Uterus (tissue), 4 donors: Measurements from ENCODE around the gene PCBP2. TPM values are rescaled to one million over a fixed set of nuclear protein-coding genes. Genes with fewer than 3 reads are reported as not detected.

Experiments used
- DNase-seq, 2 donors: peaks; one replicate each; pipeline ENCODE4 v3.0.0-alpha.2; 2019 to 2020
- H3K27ac ChIP-seq, 2 donors: fragments of 200-600 bp; sonication (generic); 1 replicate in 1 of 2; 2 replicates in 1 of 2; pipeline ENCODE4 v1.5.1; 2016 to 2018
- H3K27me3 ChIP-seq, 2 donors: fragments of 200-600 bp; sonication (generic); one replicate each; pipeline ENCODE4 v1.5.1; 2018 to 2019; ENCODE audit warnings: control low read depth in 1 of 2
- H3K36me3 ChIP-seq, 2 donors: fragments of 200-600 bp; sonication (generic); one replicate each; pipeline ENCODE4 v1.5.1; 2019; ENCODE audit warnings: control low read depth in 1 of 2
- H3K4me1 ChIP-seq, 2 donors: fragments of 200-600 bp; sonication (generic); one replicate each; pipeline ENCODE4 v1.5.1; 2018 to 2019; ENCODE audit warnings: control low read depth in 1 of 2
- H3K4me3 ChIP-seq, 2 donors: fragments of 200-600 bp; sonication (generic); 1 replicate in 1 of 2; 2 replicates in 1 of 2; pipeline ENCODE4 v1.5.1; 2018 to 2019; ENCODE audit warnings: mild to moderate bottlenecking in 1 of 2
- H3K9me3 ChIP-seq, 2 donors: fragments of 200-600 bp; sonication (generic); one replicate each; pipeline ENCODE4 v1.5.1; 2019; ENCODE audit warnings: control low read depth in 1 of 2
- POLR2A ChIP-seq, 2 donors: fragments of 450-650 bp; IDR thresholded peaks; one replicate each; pipeline ENCODE4 v1.6.1; 2016; ENCODE audit warnings: antibody characterized with exemption in 2 of 2, mild to moderate bottlenecking in 1 of 2, moderate library complexity in 1 of 2
- intact Hi-C: fragments of 100-400 bp; cut with DNase I; formaldehyde crosslinking; loops from one replicate; pipeline ENCODE4 v1.15.1; 2023; ENCODE audit warnings: low total_unique reads
- total RNA-seq, 4 donors: library from RNA; depleted of rRNA in 3 of 4; stranded (reverse); fragments of >200 nt in 3 of 4; gene quantifications; one replicate each; pipeline versions ENCODE4 v1.1.0 to v1.2.4, GENCODE V29; 2014 to 2023
- TF ChIP-seq, protein P1 (sequence below), 4 experiments: fragments of 200-600 bp in 2 of 4; fragments of 450-650 bp in 2 of 4; sonication (generic) in 2 of 4; IDR thresholded peaks; one replicate each; pipeline ENCODE4 v1.5.1; 2016 to 2019; ENCODE audit warnings: antibody characterized with exemption in 4 of 4, mild to moderate bottlenecking in 2 of 4, moderate library complexity in 1 of 4
- donor health status: DM: yes; HTN: yes; CAD: no.

Gene PCBP2
- total RNA-seq, 4 donors from 2014 or later = 364 to 929 (median 383) TPM

DNA sequence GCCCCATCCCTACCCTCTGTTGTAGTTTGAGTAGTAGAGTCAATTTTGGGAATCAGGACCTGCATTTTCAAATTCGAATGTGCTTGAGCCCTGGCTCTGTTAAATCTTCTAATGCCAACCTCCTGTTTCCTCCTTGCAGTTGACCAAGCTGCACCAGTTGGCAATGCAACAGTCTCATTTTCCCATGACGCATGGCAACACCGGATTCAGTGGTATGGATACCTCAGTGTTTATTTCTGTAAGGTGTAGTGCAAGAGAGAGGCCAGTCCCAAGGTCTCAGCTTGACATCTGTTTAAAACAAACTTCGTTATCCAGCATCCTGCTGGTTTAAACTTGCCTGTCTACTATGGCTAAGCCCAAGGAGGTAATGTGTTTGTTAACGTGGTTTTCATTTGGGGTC is 15.2 kb downstream of the PCBP2 start:
- TF ChIP-seq, protein P1, sequence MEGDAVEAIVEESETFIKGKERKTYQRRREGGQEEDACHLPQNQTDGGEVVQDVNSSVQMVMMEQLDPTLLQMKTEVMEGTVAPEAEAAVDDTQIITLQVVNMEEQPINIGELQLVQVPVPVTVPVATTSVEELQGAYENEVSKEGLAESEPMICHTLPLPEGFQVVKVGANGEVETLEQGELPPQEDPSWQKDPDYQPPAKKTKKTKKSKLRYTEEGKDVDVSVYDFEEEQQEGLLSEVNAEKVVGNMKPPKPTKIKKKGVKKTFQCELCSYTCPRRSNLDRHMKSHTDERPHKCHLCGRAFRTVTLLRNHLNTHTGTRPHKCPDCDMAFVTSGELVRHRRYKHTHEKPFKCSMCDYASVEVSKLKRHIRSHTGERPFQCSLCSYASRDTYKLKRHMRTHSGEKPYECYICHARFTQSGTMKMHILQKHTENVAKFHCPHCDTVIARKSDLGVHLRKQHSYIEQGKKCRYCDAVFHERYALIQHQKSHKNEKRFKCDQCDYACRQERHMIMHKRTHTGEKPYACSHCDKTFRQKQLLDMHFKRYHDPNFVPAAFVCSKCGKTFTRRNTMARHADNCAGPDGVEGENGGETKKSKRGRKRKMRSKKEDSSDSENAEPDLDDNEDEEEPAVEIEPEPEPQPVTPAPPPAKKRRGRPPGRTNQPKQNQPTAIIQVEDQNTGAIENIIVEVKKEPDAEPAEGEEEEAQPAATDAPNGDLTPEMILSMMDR (IDR thresholded peaks at IDR 0.05) = no peak
- TF ChIP-seq POLR2A (IDR thresholded peaks at IDR 0.05) = no peak
- no peaks in the 10 kb centered on the region for H3K9me3 ChIP-seq
- H3K27me3 ChIP-seq = no peaks in the 10 kb centered on the region
- no peak for DNase-seq
- H3K36me3 ChIP-seq = no peaks in the 10 kb centered on the region
- no peaks in the 10 kb centered on the region for H3K4me1 ChIP-seq
- intact Hi-C loops = no loop called here
- H3K27ac ChIP-seq = no peak overlapping the region
- no peak overlapping the region for H3K4me3 ChIP-seq

DNA sequence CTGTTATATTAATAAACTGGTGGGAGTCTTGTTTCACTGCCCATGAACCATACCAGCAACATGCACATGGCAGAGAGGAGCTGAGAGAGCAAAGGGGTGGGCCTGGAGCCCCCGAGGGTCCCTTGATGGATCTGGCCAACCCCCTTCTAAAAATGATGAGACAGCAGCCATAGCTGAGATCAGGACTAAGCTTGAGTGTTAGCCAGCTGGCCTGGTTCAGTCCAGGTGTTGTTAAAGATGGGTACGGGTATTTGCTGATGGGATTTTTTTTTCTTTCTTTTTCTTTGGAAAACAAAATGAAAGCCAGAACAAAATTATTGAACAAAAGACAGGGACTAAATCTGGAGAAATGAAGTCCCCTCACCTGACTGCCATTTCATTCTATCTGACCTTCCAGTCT is 16.0 kb downstream of the PCBP2 start:
- H3K4me1 ChIP-seq = no peaks in the 10 kb centered on the region

DNA sequence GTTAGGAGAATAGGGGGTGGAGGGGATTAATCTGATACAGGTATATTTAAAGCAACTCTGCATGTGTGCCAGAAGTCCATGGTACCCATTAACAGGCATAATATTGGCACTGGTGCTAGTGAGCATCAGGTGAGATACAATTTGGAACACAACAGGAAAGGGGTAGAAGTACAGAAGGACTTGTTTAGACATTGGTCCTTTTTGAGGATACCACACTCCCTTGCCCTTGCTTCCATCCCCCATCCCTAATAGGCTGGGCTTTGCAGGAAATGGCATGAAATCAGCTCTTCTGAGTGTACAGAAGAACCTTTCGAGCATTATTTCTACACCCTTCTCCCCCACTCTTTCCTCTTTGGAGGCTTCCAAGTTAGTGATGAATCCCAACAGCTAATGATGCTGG is 16.4 kb downstream of the PCBP2 start:
- Histone ChIP-seq H3K36me3 (no peaks in the 10 kb centered on the region), H3K4me1 (no peaks in the 10 kb centered on the region), H3K4me3 (no peak overlapping the region), H3K27ac (no peak overlapping the region), H3K27me3 (no peaks in the 10 kb centered on the region), H3K9me3 (no peaks in the 10 kb centered on the region)
- intact Hi-C loops = no loop called here
- TF ChIP-seq, protein P1 (IDR thresholded peaks at IDR 0.05) = no peak
- no peak for TF ChIP-seq POLR2A (IDR thresholded peaks at IDR 0.05)
- DNase-seq = no peak

More for the DNA sequence above, 16.0 kb downstream of the PCBP2 start:
- Histone ChIP-seq H3K36me3 (no peaks in the 10 kb centered on the region), H3K27ac (no peak overlapping the region), H3K4me3 (no peak overlapping the region), H3K9me3 (no peaks in the 10 kb centered on the region), H3K27me3 (no peaks in the 10 kb centered on the region)
- TF ChIP-seq POLR2A (IDR thresholded peaks at IDR 0.05) = no peak
- intact Hi-C loops = no loop called here
- DNase-seq = no peak

DNA sequence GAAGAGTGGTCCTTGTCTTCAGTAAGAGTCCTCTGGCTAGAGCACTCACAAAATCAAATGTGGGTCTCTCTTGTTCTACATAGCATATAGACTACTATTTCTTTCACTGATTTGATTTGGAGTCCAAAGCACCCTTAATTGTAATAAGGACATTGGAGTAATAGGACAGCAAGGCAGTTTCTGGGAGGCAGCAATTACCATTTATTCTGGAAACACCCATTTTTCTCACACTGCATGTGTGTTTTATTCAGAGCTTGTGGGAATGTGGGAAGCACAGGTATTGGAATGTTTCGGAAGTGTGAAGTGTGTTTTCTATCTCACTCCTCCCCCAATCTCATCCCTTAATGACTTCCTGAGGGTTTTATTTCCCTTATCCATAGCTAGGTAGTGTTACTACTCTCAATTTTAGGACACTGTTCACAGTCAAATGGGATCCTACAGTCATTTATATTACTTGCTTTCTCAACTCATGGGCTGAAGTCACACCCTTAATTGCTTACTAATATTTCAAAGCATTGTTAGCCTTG is 20.2 kb downstream of the PCBP2 start:
- TF ChIP-seq POLR2A (IDR thresholded peaks at IDR 0.05) = no peak
- TF ChIP-seq, protein P1 (IDR thresholded peaks at IDR 0.05) = no peak
- Histone ChIP-seq H3K36me3 (no peaks in the 10 kb centered on the region), H3K4me3 (no peak overlapping the region), H3K4me1 (peaks cover 5 to 15% of the 10 kb centered on the region in 2 donors), H3K27ac (no peak overlapping the region), H3K27me3 (no peaks in the 10 kb centered on the region), H3K9me3 (no peaks in the 10 kb centered on the region)
- DNase-seq = no peak
- intact Hi-C loops = no loop called here

DNA sequence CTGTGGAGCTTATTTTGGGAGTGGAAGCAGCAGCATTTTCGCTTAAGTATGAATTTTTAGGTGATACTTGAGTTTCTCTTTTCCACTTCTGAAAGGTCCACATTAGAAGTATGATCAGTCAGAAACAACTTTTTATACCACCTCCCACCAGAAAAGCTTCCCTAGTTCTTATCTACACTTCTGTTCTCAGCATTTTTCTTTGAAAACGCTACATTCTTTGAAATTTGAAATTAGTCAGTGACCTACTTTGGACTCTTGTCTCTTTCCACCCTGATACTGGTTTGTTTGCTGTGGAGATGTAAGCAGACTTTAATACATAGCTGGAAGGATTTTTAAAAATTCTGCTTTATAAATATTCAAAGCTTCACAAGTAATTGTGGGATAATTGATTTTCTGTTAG is 22.2 kb downstream of the PCBP2 start:
- Histone ChIP-seq H3K27me3 (no peaks in the 10 kb centered on the region), H3K4me1 (peaks cover 5 to 15% of the 10 kb centered on the region in 2 donors), H3K4me3 (no peak overlapping the region), H3K27ac (peak overlapping the region in 1 of 2 donors; percentile 30), H3K36me3 (no peaks in the 10 kb centered on the region), H3K9me3 (no peaks in the 10 kb centered on the region)
- TF ChIP-seq, protein P1 (IDR thresholded peaks at IDR 0.05) = no peak
- no peak for TF ChIP-seq POLR2A (IDR thresholded peaks at IDR 0.05)
- no peak for DNase-seq
- intact Hi-C loops = no loop called here

DNA sequence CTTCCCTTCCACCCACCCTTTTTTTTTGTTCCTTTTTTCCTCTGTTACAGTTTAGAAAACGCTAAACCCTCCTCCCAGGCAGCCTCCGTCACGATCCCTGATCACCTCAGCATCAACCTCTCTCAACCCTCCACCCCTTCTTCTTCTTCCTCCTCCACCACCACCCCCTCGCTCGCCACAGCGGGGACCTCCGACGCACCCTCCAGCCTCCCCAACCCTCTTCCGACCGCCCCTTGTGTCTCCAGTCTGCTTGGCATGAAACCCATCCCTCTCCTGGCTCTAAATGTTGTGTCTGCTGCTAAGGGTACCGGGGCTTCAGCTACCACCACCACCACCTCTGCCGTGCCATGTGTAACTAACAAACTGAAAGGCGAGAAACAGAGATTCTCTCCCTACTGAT is 22.9 kb downstream of the PCBP2 start:
- DNase-seq = no peak
- TF ChIP-seq POLR2A (IDR thresholded peaks at IDR 0.05) = no peak
- TF ChIP-seq, protein P1 (IDR thresholded peaks at IDR 0.05) = no peak
- no peaks in the 10 kb centered on the region for H3K9me3 ChIP-seq
- H3K27ac ChIP-seq = peak overlapping the region; percentile 9 to 57
- no peaks in the 10 kb centered on the region for H3K27me3 ChIP-seq
- no peak overlapping the region for H3K4me3 ChIP-seq
- H3K36me3 ChIP-seq = no peaks in the 10 kb centered on the region
- intact Hi-C loops = no loop called here
- H3K4me1 ChIP-seq = peaks cover 5 to 15% of the 10 kb centered on the region in 2 donors
